Brain microvascular endothelial cell (primary cell): ENCODE measurements around the gene RMI2.

Experiments
- DNase-seq: peaks from one replicate; pipeline ENCODE4 v3.0.0-alpha.2; 2020
- H3K27ac ChIP-seq: fragments of 250-450 bp; sonication (Bioruptor Pico); 2 replicates; pipeline ENCODE4 v1.5.1; 2020; ENCODE audit warnings: mild to moderate bottlenecking, moderate library complexity
- H3K27me3 ChIP-seq: fragments of 250-450 bp; sonication (Bioruptor Pico); replicated peaks from 2 replicates; pipeline ENCODE4 v1.5.1; 2020; ENCODE audit warnings: mild to moderate bottlenecking
- H3K36me3 ChIP-seq: fragments of 250-450 bp; sonication (Bioruptor Pico); replicated peaks from 2 replicates; pipeline ENCODE4 v1.5.1; 2020; ENCODE audit warnings: mild to moderate bottlenecking
- H3K4me3 ChIP-seq: 2 replicates; pipeline ENCODE4 v1.5.1; 2011; ENCODE audit warnings: low read depth, mild to moderate bottlenecking, control low read depth, low read length, moderate library complexity
- in situ Hi-C: cut with HindIII; loops from 2 replicates; pipeline ENCODE4 v1.10.0; 2017; ENCODE audit warnings: low sequenced_read_pairs, low pct_ligation_motif_present
- TF ChIP-seq, protein P1 (sequence below): IDR thresholded peaks from 2 replicates; pipeline ENCODE4 v1.5.1; 2011; ENCODE audit warnings: low read depth, mild to moderate bottlenecking, moderate library complexity, low read length, control low read depth, inconsistent platforms; ENCODE audit errors: missing control alignments

The RMI2 gene

DNA sequence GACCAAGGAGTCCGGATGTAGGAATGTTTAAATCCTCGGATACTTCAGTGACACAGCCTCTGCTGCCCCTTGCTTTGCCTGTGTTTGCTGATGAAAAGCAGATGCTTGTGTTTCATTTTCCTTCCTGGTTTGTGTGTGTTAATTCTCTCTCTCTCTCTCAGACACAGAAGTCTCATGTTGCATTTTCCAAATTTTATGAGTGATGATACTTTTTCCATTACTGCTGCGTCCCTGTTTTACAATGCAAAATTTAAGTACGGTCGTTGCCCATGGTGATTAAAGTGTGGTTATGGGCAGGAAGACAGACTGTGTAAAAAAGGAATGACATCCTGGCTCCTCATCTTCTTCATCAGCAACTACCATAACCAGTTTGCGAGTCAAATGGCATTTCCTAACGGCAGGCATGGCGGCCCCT is 5.7 kb downstream of the RMI2 start:
- in situ Hi-C loops, result loop anchor here (25.0 kb wide), 1 partner anchor 389 kb away; no protein-coding TSS in a partner anchor
- TF ChIP-seq, protein P1, sequence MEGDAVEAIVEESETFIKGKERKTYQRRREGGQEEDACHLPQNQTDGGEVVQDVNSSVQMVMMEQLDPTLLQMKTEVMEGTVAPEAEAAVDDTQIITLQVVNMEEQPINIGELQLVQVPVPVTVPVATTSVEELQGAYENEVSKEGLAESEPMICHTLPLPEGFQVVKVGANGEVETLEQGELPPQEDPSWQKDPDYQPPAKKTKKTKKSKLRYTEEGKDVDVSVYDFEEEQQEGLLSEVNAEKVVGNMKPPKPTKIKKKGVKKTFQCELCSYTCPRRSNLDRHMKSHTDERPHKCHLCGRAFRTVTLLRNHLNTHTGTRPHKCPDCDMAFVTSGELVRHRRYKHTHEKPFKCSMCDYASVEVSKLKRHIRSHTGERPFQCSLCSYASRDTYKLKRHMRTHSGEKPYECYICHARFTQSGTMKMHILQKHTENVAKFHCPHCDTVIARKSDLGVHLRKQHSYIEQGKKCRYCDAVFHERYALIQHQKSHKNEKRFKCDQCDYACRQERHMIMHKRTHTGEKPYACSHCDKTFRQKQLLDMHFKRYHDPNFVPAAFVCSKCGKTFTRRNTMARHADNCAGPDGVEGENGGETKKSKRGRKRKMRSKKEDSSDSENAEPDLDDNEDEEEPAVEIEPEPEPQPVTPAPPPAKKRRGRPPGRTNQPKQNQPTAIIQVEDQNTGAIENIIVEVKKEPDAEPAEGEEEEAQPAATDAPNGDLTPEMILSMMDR, result no peak
- no peak for DNase-seq
- no peak overlapping the region for H3K27ac ChIP-seq
- no peaks in the 10 kb centered on the region for H3K36me3 ChIP-seq
- H3K4me3 ChIP-seq, result no peak overlapping the region
- no peaks in the 10 kb centered on the region for H3K27me3 ChIP-seq

DNA sequence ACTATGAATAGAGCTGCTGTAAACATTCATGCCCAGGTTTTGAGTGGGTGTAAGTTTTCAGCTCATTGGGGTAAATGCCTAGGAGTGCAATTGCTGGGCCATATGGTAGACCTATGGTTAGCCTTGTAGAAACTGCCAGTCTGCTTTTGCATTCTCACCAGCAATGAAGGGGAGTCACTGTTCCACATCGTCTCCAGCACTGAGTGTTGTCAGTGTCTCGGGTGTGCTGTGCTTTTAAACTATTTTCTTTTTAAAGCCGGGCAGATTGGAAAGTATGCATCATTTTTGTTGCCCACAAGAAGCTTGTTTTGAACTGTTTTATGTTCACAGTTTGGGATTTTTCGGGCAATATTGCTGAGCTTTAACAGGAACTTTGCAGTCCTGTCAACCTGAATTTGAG is 7.9 kb downstream of the RMI2 start:
- H3K27ac ChIP-seq, result no peak overlapping the region
- no peak for DNase-seq
- no peak overlapping the region for H3K4me3 ChIP-seq
- in situ Hi-C loops, result loop anchor here (25.0 kb wide), 1 partner anchor 391 kb away; no protein-coding TSS in a partner anchor
- H3K36me3 ChIP-seq, result no peaks in the 10 kb centered on the region
- TF ChIP-seq, protein P1, result no peak
- no peaks in the 10 kb centered on the region for H3K27me3 ChIP-seq

DNA sequence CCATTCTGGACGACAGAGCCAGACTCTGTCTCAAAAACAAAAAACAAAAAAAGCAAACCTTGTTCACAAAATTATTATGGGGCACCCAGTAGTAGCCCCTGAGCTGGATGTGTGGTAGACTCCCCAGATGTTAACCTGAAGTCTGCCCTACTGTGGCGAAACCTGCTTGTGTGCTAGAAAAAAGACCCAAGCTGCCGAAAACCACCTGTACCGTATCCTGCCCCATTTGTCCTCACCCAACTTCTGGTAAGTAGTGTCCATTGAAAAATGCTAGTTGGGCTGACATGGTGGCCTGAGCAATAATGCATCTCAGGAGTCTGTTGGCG is 9.1 kb downstream of the RMI2 start:
- in situ Hi-C loops, result loop anchor here (25.0 kb wide), 1 partner anchor 392 kb away; no protein-coding TSS in a partner anchor
- TF ChIP-seq, protein P1, result no peak
- Histone ChIP-seq H3K27ac (no peak overlapping the region), H3K36me3 (no peaks in the 10 kb centered on the region), H3K27me3 (no peaks in the 10 kb centered on the region), H3K4me3 (no peak overlapping the region)
- DNase-seq, result no peak

- no peak for DNase-seq
- H3K27ac ChIP-seq, result no peak overlapping the region
These were observed 9.7 kb downstream of the RMI2 start for GRCh38 chr16:11354733-11355574.

DNA sequence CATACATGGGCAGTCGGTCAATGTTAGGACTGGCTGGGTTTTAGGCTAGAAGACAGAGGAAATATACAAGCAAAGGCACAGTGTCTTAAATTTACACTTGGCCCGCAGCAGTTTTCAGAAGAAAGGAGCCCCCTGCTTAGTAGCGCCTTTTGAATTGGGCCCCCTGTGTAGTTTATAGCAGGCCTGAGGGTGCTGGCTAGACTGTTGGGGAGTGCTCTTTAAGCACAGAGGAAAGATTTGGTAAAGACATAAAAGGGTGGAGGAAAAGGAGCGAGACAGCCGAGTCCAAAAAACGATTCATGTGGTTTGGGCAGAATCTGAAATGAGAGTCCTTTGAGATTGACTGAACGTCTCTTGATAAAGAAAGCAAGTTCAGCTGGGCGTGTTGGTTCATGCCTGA is 10.6 kb downstream of the RMI2 start:
- DNase-seq, result no peak
- H3K27me3 ChIP-seq, result no peaks in the 10 kb centered on the region
- no peak overlapping the region for H3K4me3 ChIP-seq
- no peaks in the 10 kb centered on the region for H3K36me3 ChIP-seq
- H3K27ac ChIP-seq, result no peak overlapping the region
- TF ChIP-seq, protein P1, result no peak
- in situ Hi-C loops, result loop anchor here (25.0 kb wide), 1 partner anchor 394 kb away; no protein-coding TSS in a partner anchor

More at GRCh38 chr16:11354733-11355574, 9.7 kb downstream of the RMI2 start:
- TF ChIP-seq, protein P1, result no peak
- in situ Hi-C loops, result loop anchor here (25.0 kb wide), 1 partner anchor 393 kb away; no protein-coding TSS in a partner anchor
- Histone ChIP-seq H3K27me3 (no peaks in the 10 kb centered on the region), H3K4me3 (no peak overlapping the region), H3K36me3 (no peaks in the 10 kb centered on the region)
